GM10266 (cell line): ENCODE results near the gene MEF2C.

Source experiments
- DNase-seq: peaks from one replicate; pipeline ENCODE4 v3.0.0; 2012; ENCODE audit errors: extremely low spot score
- TF ChIP-seq, protein P1 (sequence below): IDR thresholded peaks from 2 replicates; pipeline ENCODE4 v1.5.1; 2012; ENCODE audit warnings: mild to moderate bottlenecking, low read depth; ENCODE audit not compliant: control insufficient read depth, insufficient read depth; ENCODE audit errors: missing control alignments

MEF2C gene

DNA sequence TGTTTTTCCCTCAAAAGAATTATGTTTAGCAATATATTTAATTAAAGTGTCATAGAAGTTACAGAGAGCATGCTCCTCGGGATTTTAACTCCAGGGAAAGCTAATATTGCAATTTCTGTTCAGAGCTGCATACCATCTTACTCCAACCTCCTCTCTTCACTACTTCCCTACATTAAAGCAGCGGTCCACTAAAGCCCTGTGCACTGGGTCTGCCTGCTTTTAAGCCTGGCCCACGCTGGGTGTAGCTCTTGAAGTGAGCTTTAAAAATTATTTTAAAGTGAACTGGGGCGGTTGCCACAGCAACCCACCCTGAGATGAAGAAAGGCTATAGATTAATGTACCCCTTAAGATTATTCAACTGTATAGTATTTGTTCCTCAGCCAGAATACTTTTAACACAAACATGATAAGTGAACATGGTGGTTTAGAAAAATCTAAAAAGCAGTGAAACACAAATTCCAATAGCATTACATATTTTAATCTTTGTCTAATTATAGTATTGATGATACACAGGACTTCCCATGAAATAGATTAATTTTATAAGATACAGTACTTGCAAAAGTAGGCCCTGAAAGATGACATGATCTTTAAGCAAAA, 3.9 kb upstream of the MEF2C start:
- TF ChIP-seq, protein P1, sequence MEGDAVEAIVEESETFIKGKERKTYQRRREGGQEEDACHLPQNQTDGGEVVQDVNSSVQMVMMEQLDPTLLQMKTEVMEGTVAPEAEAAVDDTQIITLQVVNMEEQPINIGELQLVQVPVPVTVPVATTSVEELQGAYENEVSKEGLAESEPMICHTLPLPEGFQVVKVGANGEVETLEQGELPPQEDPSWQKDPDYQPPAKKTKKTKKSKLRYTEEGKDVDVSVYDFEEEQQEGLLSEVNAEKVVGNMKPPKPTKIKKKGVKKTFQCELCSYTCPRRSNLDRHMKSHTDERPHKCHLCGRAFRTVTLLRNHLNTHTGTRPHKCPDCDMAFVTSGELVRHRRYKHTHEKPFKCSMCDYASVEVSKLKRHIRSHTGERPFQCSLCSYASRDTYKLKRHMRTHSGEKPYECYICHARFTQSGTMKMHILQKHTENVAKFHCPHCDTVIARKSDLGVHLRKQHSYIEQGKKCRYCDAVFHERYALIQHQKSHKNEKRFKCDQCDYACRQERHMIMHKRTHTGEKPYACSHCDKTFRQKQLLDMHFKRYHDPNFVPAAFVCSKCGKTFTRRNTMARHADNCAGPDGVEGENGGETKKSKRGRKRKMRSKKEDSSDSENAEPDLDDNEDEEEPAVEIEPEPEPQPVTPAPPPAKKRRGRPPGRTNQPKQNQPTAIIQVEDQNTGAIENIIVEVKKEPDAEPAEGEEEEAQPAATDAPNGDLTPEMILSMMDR, result no peak
- DNase-seq, result no peak

- TF ChIP-seq, protein P1, result no peak
- no peak for DNase-seq
Measured at GRCh38 chr5:88886252-88886651, 3.3 kb upstream of the MEF2C start.

DNA sequence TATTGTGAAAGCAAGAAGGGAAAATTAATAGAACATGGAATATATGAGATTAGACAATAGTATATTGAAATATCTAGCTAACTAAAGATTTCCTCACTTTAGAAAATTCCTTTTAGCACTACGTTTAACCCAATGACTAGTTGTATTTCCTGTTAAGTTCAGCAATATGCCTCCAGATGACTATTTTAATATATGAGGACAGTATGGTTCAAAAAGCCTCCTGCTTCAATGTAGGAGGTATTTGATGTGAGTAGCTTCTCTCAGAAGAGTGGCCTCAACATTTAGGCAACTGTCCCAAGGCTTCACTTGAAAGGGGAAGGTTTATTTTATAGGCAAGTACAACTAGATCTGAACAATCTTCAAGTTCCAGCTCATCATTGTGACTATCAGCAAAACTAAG, 2.0 kb upstream of the MEF2C start:
- TF ChIP-seq, protein P1, result no peak
- no peak for DNase-seq

- TF ChIP-seq, protein P1, result no peak
- no peak for DNase-seq
Measured at GRCh38 chr5:88884608-88884877, 1.6 kb upstream of the MEF2C start.

DNA sequence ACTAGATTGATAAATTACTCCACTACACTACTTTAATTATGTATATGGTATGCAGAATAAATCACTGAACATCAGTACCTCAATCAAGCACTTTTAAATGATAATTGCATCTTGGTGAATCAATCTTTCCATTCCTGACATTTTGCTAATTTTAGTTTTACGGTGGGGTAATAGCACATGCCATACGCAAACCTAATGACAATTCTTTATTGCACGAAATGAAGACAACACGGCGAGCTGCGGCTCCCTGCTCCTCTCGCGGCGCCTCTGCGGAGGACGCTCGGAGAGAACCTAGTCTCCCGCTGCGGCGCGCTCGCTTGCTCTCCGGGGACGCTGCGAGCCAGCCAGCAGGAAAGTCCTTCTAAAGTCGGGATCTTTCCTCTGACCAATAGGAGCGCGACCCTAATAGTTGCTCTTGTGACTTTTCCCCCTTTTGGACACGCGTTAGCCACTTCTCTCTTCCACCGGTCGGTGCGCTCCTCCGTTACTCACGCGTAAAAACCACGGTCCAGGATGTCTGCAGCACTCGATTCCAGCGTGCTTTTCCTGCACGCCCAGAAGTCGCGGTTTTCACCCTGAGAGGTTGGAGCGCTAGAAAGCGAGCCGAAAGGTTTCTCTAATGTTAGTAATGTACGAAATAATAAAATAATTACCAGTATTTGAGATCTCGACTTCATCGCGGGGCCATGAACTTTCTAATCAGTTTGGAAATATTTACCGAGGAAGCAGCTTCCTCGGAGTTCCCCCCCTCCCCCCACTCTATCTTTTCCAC, 1.0 kb upstream of the MEF2C start:
- peak; percentile 48 for DNase-seq
- TF ChIP-seq, protein P1, result no peak

DNA sequence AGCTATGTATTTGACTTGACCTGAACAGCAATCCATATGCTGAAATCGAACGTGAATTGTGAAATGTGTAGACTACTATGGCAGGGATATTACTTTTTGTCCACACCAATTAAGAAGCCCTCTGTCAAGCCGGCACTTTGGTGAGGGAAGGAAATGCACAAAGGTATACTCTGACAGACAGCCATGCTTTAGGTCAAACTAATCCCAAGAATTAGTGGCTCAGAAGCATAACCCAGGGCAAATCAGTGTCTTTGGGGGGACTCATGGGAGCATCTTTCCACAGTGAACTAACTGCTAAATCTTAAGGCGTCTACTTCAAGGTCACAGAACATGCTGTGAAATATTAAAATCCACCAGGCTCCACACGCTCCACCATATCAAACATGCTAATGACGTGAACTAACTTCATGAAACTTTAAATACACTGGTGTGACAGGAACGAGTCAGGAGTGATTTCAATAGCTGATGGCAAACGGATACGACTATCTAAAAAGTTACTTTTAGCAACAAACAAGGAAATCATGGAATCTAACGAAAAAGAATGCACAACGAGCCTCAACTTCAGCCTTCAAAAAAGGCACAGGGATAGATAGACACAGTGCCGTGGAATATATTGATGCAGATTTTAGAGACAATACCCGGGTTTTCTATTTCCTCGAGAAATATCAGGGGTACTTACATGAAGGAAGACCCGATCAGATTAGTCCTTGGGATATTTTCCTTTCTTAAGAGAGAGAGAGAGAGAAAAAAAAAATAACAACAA, 527 bp downstream of the MEF2C start:
- DNase-seq, result no peak
- TF ChIP-seq, protein P1, result no peak

DNA sequence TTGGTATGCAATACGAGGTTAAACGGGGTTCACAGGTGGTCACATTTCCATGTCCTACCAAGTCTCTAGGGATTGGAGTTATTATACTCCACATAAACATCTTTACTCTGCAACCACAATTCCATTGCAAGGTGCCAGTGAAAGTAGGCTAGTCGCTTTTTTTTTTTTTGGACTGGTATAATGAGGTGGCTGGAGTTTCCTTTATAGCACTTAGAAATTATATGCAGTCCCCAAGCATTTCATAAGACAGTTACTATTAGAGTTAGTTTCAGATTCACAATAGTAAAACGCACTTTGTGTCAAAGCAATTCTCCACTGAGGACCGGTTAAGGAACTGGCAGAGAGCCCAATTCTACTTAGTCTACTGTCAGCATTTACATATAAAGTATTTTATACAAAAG, 1.4 kb downstream of the MEF2C start:
- TF ChIP-seq, protein P1, result no peak
- DNase-seq, result no peak
